Body of pancreas (tissue), 4 donors: ENCODE data around the gene PLS1. TPM values are rescaled to one million over a fixed set of nuclear protein-coding genes. Genes with fewer than 3 reads are reported as not detected.
"Not testable (repeated sequence)": the region's sequence is repeated elsewhere in the genome, so short reads cannot be mapped to it uniquely, and the experiment has no call there.

Source experiments
- ATAC-seq: fragments of 150-250 bp; one replicate; pipeline ENCODE4 v1.9.1; 2016
- DNase-seq, 4 donors: peaks; one replicate each; pipeline ENCODE4 v3.0.0-alpha.2; 2019
- H3K27ac ChIP-seq, 4 donors: fragments of 200-600 bp; sonication (generic); 1 replicate in 3 of 4; 2 replicates in 1 of 4; pipeline versions ENCODE4 v1.5.1 to v1.6.1; 2016 to 2019; ENCODE audit warnings: mild to moderate bottlenecking in 1 of 4, mixed read lengths in 1 of 4, moderate library complexity in 1 of 4
- H3K27me3 ChIP-seq, 2 donors: fragments of 200-600 bp; sonication (generic); one replicate each; pipeline ENCODE4 v1.6.0; 2016; ENCODE audit warnings: mild to moderate bottlenecking in 1 of 2
- H3K36me3 ChIP-seq, 2 donors: fragments of 200-600 bp; sonication (generic); replicated peaks in 1 of 2; 2 replicates each; pipeline ENCODE4 v1.5.1; 2016; ENCODE audit warnings: low read depth in 2 of 2; ENCODE audit not compliant: insufficient read depth in 1 of 2
- H3K4me1 ChIP-seq: fragments of 200-600 bp; sonication (generic); one replicate; pipeline ENCODE4 v1.6.0; 2016
- H3K4me3 ChIP-seq, 2 donors: fragments of 200-600 bp; sonication (generic); 1 replicate in 1 of 2; 2 replicates in 1 of 2; pipeline ENCODE4 v1.5.1; 2016 to 2019
- H3K9me3 ChIP-seq, 3 donors: fragments of 200-600 bp; sonication (generic); 1 replicate in 2 of 3; 2 replicates in 1 of 3; pipeline ENCODE4 v1.5.1; 2016
- POLR2A ChIP-seq, 3 donors: fragments of 450-650 bp; IDR thresholded peaks; one replicate each; pipeline ENCODE4 v1.6.1; 2016; ENCODE audit warnings: antibody characterized with exemption in 3 of 3, mild to moderate bottlenecking in 2 of 3
- WGBS, 2 donors: methylation state at CpG; one replicate each; pipeline ENCODE4 v1.1.5; 2017; 5-methylcytosine and 5-hydroxymethylcytosine counted together
- intact Hi-C: fragments of 100-400 bp; cut with DNase I; formaldehyde crosslinking; loops from one replicate; pipeline ENCODE4 v1.15.1; 2023
- total RNA-seq, 2 donors: library from RNA; depleted of rRNA; stranded (reverse); fragments of >200 nt; gene quantifications; one replicate each; pipeline ENCODE4 v1.1.0, GENCODE V29; 2016
- TF ChIP-seq, protein P1 (sequence below), 7 experiments: fragments of 450-650 bp in 4 of 7; fragments of 200-600 bp in 3 of 7; sonication (generic) in 3 of 7; IDR thresholded peaks; one replicate each; pipeline ENCODE4 v1.5.1; 2016 to 2019; ENCODE audit warnings: antibody characterized with exemption in 7 of 7

PLS1 gene
- total RNA-seq, 2 donors from 2014 or later: 6.3 to 21.8 TPM

DNA sequence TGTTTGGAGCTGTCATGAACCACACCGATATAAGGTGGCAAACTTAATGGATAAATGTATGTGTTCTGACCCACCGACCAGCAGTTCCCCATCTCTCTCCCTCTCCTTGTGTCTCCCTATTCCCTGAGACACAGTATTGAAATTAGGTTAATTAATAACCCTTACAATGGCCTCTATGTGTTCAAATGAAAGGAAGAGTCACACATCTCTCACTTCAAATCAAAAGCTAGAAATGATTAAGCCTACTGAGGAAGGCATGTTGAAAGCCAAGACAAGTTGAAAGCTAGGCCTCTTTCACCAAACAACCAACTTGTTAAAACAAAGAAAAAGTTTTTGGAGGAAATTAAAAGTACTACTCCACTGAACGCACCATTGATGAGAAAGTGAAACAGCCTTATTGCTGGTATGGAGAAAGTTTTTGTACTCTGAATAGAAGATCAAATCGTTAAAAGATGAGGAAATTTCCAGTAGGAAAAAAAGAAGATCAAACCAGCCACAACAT, 32.6 kb upstream of the PLS1 start:
- ATAC-seq (no peak), DNase-seq (no peak)
- Histone ChIP-seq H3K4me1 (no peaks in the 10 kb centered on the region), H3K9me3 (no peaks in the 10 kb centered on the region), H3K27me3 (no peaks in the 10 kb centered on the region), H3K36me3 (peaks cover 0 to 8% of the 10 kb centered on the region in 2 donors), H3K27ac (no peak overlapping the region), H3K4me3 (no peak overlapping the region)
- TF ChIP-seq, protein P1, sequence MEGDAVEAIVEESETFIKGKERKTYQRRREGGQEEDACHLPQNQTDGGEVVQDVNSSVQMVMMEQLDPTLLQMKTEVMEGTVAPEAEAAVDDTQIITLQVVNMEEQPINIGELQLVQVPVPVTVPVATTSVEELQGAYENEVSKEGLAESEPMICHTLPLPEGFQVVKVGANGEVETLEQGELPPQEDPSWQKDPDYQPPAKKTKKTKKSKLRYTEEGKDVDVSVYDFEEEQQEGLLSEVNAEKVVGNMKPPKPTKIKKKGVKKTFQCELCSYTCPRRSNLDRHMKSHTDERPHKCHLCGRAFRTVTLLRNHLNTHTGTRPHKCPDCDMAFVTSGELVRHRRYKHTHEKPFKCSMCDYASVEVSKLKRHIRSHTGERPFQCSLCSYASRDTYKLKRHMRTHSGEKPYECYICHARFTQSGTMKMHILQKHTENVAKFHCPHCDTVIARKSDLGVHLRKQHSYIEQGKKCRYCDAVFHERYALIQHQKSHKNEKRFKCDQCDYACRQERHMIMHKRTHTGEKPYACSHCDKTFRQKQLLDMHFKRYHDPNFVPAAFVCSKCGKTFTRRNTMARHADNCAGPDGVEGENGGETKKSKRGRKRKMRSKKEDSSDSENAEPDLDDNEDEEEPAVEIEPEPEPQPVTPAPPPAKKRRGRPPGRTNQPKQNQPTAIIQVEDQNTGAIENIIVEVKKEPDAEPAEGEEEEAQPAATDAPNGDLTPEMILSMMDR (IDR thresholded peaks at IDR 0.05): no peak
- no peak for TF ChIP-seq POLR2A (IDR thresholded peaks at IDR 0.05)
- WGBS, 2 donors: 69 to 70% methylated on average over 4 of the region's 4 CpGs
- intact Hi-C loops: no loop called here

DNA sequence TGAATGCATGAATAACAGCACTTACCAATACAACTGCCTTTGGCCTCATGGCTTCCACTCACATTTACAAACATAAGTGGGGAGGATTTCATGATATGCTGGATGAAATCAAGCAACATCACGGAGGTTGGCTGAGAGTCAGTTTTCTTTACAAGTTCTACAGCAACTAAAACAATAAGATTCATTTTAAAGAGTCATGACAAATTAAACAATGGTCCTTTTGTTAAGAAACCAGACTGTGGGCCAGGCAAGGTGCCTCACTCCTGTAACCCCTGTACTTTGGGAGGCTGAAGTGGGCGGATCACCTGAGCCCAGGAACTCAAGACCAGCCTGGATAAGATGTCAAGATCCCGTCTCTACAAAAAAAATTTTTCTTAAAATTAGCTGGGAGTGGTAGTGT, 30.1 kb upstream of the PLS1 start:
- ATAC-seq: no peak
- no peaks in the 10 kb centered on the region for H3K4me1 ChIP-seq
- TF ChIP-seq, protein P1 (IDR thresholded peaks at IDR 0.05): no peak
- TF ChIP-seq POLR2A (IDR thresholded peaks at IDR 0.05): no peak
- H3K27ac ChIP-seq: no peak overlapping the region
- H3K9me3 ChIP-seq: no peaks in the 10 kb centered on the region
- intact Hi-C loops: no loop called here
- no peaks in the 10 kb centered on the region for H3K27me3 ChIP-seq
- no peak overlapping the region for H3K4me3 ChIP-seq
- WGBS, 2 donors: 79 to 81% methylated on average over 3 of the region's 3 CpGs
- peaks cover 0 to 8% of the 10 kb centered on the region in 2 donors for H3K36me3 ChIP-seq
- DNase-seq: no peak

DNA sequence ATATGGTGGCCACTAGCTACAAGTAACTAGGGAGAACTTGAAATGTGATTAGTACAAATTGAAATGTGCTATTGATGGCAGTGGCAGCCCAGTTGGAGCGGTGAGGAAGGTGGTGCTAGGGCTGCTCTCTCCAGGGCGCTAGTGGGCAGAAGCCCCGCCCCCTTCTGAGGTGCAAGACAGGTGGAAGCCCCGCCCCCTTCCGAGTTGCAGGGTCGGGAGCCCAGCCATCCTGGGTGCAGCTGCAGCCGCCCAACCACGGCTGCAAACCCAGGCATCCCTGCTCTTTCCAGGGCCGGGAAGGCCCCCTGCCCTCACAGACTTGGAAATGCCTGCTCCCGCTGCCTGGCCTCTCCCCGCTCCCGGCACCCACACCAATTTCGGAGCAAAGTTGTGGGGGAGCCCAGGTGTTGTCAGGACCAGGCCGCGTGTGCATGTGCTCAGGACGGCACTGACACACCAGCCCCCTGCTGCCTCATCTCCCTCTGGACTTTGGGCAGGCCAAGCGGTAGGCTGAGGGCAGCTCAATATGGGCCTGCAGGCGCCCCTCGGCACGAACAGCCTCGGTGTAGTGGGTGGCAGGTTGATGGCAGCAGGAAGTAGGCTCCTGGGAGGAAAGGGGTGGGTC, 27.7 kb upstream of the PLS1 start:
- intact Hi-C loops: no loop called here
- H3K4me1 ChIP-seq: no peaks in the 10 kb centered on the region
- ATAC-seq (no peak), DNase-seq (no peak)
- no peak overlapping the region for H3K4me3 ChIP-seq
- no peaks in the 10 kb centered on the region for H3K27me3 ChIP-seq
- 85 to 89% methylated on average over 15 to 21 of the region's 21 CpGs for WGBS, 2 donors
- TF ChIP-seq, protein P1 (IDR thresholded peaks at IDR 0.05): no peak
- TF ChIP-seq POLR2A (IDR thresholded peaks at IDR 0.05): no peak
- H3K36me3 ChIP-seq: peaks cover 0 to 5% of the 10 kb centered on the region in 2 donors
- no peak overlapping the region for H3K27ac ChIP-seq
- H3K9me3 ChIP-seq: no peaks in the 10 kb centered on the region

DNA sequence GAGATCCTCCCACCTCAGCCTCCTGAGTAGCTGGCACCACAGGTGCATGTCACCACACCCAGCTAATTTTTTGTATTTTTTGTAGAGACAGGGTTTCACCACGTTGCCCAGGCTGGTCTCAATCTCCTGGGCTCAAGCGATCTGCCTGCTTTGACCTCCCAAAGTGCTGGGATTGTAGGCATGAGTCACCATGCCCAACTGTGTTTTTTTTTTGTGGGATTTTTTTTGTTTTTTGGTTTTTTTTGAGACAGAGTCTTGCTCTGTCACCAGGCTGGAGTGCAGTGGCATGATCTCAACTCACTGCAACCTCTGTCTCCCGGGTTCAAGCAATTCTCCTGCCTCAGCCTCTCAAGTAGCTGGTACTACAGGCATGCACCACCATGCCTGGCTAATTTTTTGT, 26.8 kb upstream of the PLS1 start:
- DNase-seq: not testable (repeated sequence)
- 89 to 100% methylated on average over 3 of the region's 3 CpGs for WGBS, 2 donors

DNA sequence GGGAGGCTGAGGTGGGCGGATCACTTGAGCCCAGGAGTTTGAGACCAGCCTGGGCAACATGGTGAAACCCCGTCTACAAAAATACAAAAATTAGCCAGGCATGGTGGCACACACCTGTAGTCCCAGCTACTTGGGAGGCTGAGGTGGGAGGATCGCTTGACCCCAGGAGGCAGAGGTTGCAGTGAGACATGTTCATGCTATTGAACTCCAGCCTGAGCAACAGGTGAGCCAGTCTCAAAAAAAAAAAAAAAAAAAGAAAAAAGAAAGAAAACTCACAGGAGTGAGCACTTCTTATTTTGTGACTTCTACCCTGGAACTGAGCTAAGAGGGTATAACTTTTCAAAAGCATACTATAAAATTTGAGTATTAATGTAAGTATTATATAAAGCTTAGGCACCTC, 22.0 kb upstream of the PLS1 start:
- H3K9me3 ChIP-seq, intact Hi-C loops, H3K27me3 ChIP-seq, ATAC-seq, H3K4me3 ChIP-seq, H3K36me3 ChIP-seq, DNase-seq, H3K27ac ChIP-seq: not testable (repeated sequence)
- WGBS, 2 donors: 90% methylated on average over 3 of the region's 3 CpGs
- H3K4me1 ChIP-seq: peaks cover 14% of the 10 kb centered on the region

More for the DNA sequence above, 26.8 kb upstream of the PLS1 start:
- H3K36me3 ChIP-seq, H3K4me3 ChIP-seq, intact Hi-C loops, ATAC-seq, H3K9me3 ChIP-seq, H3K27ac ChIP-seq, H3K4me1 ChIP-seq, H3K27me3 ChIP-seq: not testable (repeated sequence)

DNA sequence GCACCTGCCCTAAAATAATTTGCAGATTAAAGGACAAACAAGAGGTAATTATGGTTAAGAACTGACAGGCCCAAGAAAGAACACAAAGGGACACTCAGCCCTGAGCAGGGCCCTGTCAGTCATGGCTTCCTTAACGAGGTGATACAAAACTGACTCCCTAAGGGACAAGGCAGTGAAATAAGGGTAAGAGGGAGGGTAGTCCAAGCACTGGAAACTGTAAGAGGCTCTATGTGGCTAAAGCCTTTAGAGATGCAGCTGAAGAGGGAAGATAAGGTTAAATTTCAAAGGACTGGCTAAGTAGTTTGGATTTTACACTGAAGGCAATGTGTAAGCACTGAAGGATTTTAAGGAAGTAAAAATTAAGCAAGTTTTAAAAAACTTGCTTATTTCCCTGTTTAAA, 21.5 kb upstream of the PLS1 start:
- ATAC-seq: no peak
- no peaks in the 10 kb centered on the region for H3K9me3 ChIP-seq
- 50 to 59% methylated on average over 1 of the region's 1 CpG for WGBS, 2 donors

More for the DNA sequence above, 21.5 kb upstream of the PLS1 start:
- intact Hi-C loops: no loop called here
- no peak for DNase-seq
- H3K4me1 ChIP-seq: peaks cover 18% of the 10 kb centered on the region
- no peaks in the 10 kb centered on the region for H3K27me3 ChIP-seq
- TF ChIP-seq, protein P1 (IDR thresholded peaks at IDR 0.05): no peak
- no peak for TF ChIP-seq POLR2A (IDR thresholded peaks at IDR 0.05)
- no peak overlapping the region for H3K4me3 ChIP-seq
- no peak overlapping the region for H3K27ac ChIP-seq
- no peaks in the 10 kb centered on the region for H3K36me3 ChIP-seq
